Caco-2 (cell line): ENCODE results near the gene PCDH15. TPM values are rescaled to one million over a fixed set of nuclear protein-coding genes. Genes with fewer than 3 reads are reported as not detected.

ENCODE experiments used
- BruUV-seq: library from RNA; stranded (reverse); fragments of 400-500 nt; replicated peaks from 2 replicates; lab custom pipeline; 2021; lab: Mats Ljungman, UMichigan
- CTCF ChIA-PET: fragments of 300-600 bp; sonication (Branson Sonifier 250); formaldehyde crosslinking; loops from one replicate; lab custom pipeline; 2022; ENCODE audit warnings: antibody characterized with exemption; lab: Charles Lee
- POLR2A ChIA-PET: fragments of 300-600 bp; sonication (Branson Sonifier 250); formaldehyde crosslinking; loops from one replicate; lab custom pipeline; 2022; ENCODE audit warnings: antibody characterized with exemption; lab: Charles Lee
- DNase-seq, 2 experiments: peaks; one replicate each; pipeline versions ENCODE4 v3.0.0 to v3.0.0-alpha.2; 2020 to 2022
- H3K27me3 ChIP-seq: replicated peaks from 2 replicates; pipeline ENCODE4 v1.6.0; 2011; ENCODE audit warnings: low read length; ENCODE audit not compliant: control insufficient read depth, insufficient read depth
- H3K36me3 ChIP-seq: 2 replicates; pipeline ENCODE4 v1.5.1; 2011; ENCODE audit warnings: low read length; ENCODE audit not compliant: control insufficient read depth, insufficient read depth
- H3K4me1 ChIP-seq: fragments of 250-450 bp; sonication (Bioruptor Pico); 2 replicates; pipeline ENCODE4 v1.5.1; 2020; ENCODE audit warnings: mild to moderate bottlenecking
- H3K4me3 ChIP-seq: 2 replicates; pipeline ENCODE4 v1.5.1; 2011; ENCODE audit warnings: low read depth, mild to moderate bottlenecking, control low read depth, low read length
- H3K9me3 ChIP-seq: fragments of 250-450 bp; sonication (Bioruptor Pico); 2 replicates; pipeline ENCODE4 v1.5.1; 2020; ENCODE audit warnings: mild to moderate bottlenecking, moderate library complexity
- H3K27ac Mint-ChIP-seq: one replicate; pipeline ENCODE4 v1.8.0; 2022; ENCODE audit warnings: mixed read lengths; ENCODE audit not compliant: unreplicated experiment
- H3K27me3 Mint-ChIP-seq: one replicate; pipeline ENCODE4 v1.8.0; 2022; ENCODE audit warnings: mixed read lengths; ENCODE audit not compliant: insufficient read depth, unreplicated experiment
- H3K36me3 Mint-ChIP-seq: one replicate; pipeline ENCODE4 v1.8.0; 2022; ENCODE audit warnings: mild to moderate bottlenecking, mixed read lengths; ENCODE audit not compliant: insufficient read depth, unreplicated experiment
- H3K4me1 Mint-ChIP-seq: one replicate; pipeline ENCODE4 v1.8.0; 2022; ENCODE audit warnings: low read depth, mixed read lengths; ENCODE audit not compliant: unreplicated experiment
- H3K4me3 Mint-ChIP-seq: one replicate; pipeline ENCODE4 v1.8.0; 2022; ENCODE audit warnings: mild to moderate bottlenecking, moderate library complexity, mixed read lengths; ENCODE audit not compliant: unreplicated experiment
- H3K9me3 Mint-ChIP-seq: one replicate; pipeline ENCODE4 v1.8.0; 2022; ENCODE audit warnings: mixed read lengths; ENCODE audit not compliant: unreplicated experiment
- intact Hi-C: fragments of 100-400 bp; cut with micrococcal nuclease; formaldehyde crosslinking; loops from one replicate; pipeline ENCODE4 v1.10.0; 2022; ENCODE audit not compliant: unreplicated experiment
- total RNA-seq: library from RNA; stranded (reverse); gene quantifications from 2 replicates; pipeline ENCODE4 v1.2.3, GENCODE V29; 2022
- TF ChIP-seq, protein P1 (sequence below), 2 experiments: fragments of 200-600 bp in 1 of 2; IDR thresholded peaks; 1 replicate in 1 of 2; 2 replicates in 1 of 2; pipeline versions ENCODE4 v1.5.1 to v1.8.0; 2011 to 2022; ENCODE audit warnings: antibody characterized with exemption in 1 of 2, control low read depth in 1 of 2, inconsistent platforms in 1 of 2, low read depth in 1 of 2, low read length in 1 of 2, mild to moderate bottlenecking in 1 of 2, moderate library complexity in 1 of 2; ENCODE audit not compliant: insufficient read depth in 1 of 2, severe bottlenecking in 1 of 2, unreplicated experiment in 1 of 2

PCDH15 gene
- total RNA-seq, 1 experiment from 2014 or later, result 0.02 TPM

DNA sequence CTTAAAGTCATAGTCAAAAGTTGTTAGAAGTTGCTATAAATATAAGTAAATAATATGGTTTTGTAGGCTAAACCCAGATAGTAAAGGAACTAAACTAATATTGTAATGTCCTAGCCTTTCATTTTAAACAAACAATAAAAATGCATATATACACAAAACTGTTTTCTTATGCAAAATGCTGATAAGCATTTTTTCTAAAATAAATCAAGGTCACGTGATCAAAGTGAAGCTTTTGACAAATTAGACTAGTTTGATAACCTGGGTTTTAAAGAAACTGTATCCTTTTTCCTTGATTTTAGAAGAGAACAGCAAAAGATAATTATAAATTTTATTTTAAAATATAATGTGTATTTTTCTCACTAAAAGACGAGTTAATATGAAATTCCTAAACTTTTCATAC, 313.3 kb downstream of the PCDH15 start:
- no peaks in the 10 kb centered on the region for H3K36me3 Mint-ChIP-seq
- Histone ChIP-seq H3K27me3 (no peaks in the 10 kb centered on the region), H3K4me3 (no peak overlapping the region), H3K36me3 (no peaks in the 10 kb centered on the region), H3K4me1 (no peaks in the 10 kb centered on the region), H3K9me3 (no peaks in the 10 kb centered on the region)
- H3K4me1 Mint-ChIP-seq, result no peaks in the 10 kb centered on the region
- peaks cover 3% of the 10 kb centered on the region for H3K9me3 Mint-ChIP-seq
- ChIA-PET CTCF (no interaction called here), POLR2A (no interaction called here)
- H3K4me3 Mint-ChIP-seq, result no peak overlapping the region
- TF ChIP-seq, protein P1, sequence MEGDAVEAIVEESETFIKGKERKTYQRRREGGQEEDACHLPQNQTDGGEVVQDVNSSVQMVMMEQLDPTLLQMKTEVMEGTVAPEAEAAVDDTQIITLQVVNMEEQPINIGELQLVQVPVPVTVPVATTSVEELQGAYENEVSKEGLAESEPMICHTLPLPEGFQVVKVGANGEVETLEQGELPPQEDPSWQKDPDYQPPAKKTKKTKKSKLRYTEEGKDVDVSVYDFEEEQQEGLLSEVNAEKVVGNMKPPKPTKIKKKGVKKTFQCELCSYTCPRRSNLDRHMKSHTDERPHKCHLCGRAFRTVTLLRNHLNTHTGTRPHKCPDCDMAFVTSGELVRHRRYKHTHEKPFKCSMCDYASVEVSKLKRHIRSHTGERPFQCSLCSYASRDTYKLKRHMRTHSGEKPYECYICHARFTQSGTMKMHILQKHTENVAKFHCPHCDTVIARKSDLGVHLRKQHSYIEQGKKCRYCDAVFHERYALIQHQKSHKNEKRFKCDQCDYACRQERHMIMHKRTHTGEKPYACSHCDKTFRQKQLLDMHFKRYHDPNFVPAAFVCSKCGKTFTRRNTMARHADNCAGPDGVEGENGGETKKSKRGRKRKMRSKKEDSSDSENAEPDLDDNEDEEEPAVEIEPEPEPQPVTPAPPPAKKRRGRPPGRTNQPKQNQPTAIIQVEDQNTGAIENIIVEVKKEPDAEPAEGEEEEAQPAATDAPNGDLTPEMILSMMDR (IDR thresholded peaks at IDR 0.05; ENCODE audit: insufficient read depth in 1 of 2, low read depth in 1 of 2, low read length in 1 of 2, severe bottlenecking in 1 of 2, unreplicated experiment in 1 of 2), result no peak
- intact Hi-C loops, result no loop called here
- BruUV-seq, result no TSS peak
- no peaks in the 10 kb centered on the region for H3K27me3 Mint-ChIP-seq
- DNase-seq, result no peak
- H3K27ac Mint-ChIP-seq, result no peak overlapping the region

DNA sequence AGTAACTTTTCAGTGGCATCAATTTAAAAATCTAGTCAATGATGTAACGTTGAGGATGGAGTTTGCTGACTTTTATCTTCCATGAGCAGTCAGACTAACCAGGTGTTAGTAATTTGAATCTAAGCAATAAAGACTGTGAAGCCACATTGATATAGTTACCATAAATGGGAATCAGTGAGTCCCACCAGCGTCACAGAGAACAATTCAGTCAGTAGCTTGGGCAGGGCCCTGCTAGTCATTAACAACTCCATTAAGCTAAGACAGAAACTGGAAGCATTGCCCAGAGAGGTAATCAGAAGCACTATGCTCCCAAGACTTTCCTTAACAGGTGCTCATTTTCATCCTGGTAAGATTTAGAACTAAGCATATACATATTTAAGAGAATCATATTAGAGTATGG, 315.1 kb downstream of the PCDH15 start:
- Mint-ChIP-seq H3K36me3 (no peaks in the 10 kb centered on the region), H3K27ac (no peak overlapping the region), H3K4me1 (no peaks in the 10 kb centered on the region), H3K27me3 (no peaks in the 10 kb centered on the region), H3K4me3 (no peak overlapping the region), H3K9me3 (no peaks in the 10 kb centered on the region)
- no peak for DNase-seq
- Histone ChIP-seq H3K4me1 (no peaks in the 10 kb centered on the region), H3K4me3 (no peak overlapping the region), H3K36me3 (no peaks in the 10 kb centered on the region), H3K9me3 (no peaks in the 10 kb centered on the region), H3K27me3 (no peaks in the 10 kb centered on the region)
- no TSS peak for BruUV-seq
- ChIA-PET POLR2A (no interaction called here), CTCF (no interaction called here)
- intact Hi-C loops, result no loop called here
- TF ChIP-seq, protein P1 (IDR thresholded peaks at IDR 0.05; ENCODE audit: insufficient read depth in 1 of 2, low read depth in 1 of 2, low read length in 1 of 2, severe bottlenecking in 1 of 2, unreplicated experiment in 1 of 2), result no peak

- TF ChIP-seq, protein P1 (IDR thresholded peaks at IDR 0.05; ENCODE audit: insufficient read depth in 1 of 2, low read depth in 1 of 2, low read length in 1 of 2, severe bottlenecking in 1 of 2, unreplicated experiment in 1 of 2), result no peak
- POLR2A ChIA-PET, result no interaction called here
- no peaks in the 10 kb centered on the region for H3K36me3 Mint-ChIP-seq
- H3K4me3 Mint-ChIP-seq, result no peak overlapping the region
- H3K4me1 Mint-ChIP-seq, result no peaks in the 10 kb centered on the region
- intact Hi-C loops, result no loop called here
- Histone ChIP-seq H3K36me3 (no peaks in the 10 kb centered on the region), H3K4me1 (no peaks in the 10 kb centered on the region), H3K9me3 (no peaks in the 10 kb centered on the region), H3K4me3 (no peak overlapping the region), H3K27me3 (no peaks in the 10 kb centered on the region)
- DNase-seq, result no peak
- CTCF ChIA-PET, result no interaction called here
- BruUV-seq, result no TSS peak
- no peaks in the 10 kb centered on the region for H3K9me3 Mint-ChIP-seq
- H3K27ac Mint-ChIP-seq, result no peak overlapping the region
- H3K27me3 Mint-ChIP-seq, result no peaks in the 10 kb centered on the region
These were observed 316.8 kb downstream of the PCDH15 start for GRCh38 chr10:54484186-54484585.
